HG03095 (cell line): ENCODE results near the gene HTR4.

Source experiments
- ATAC-seq: cut with Tn5 transposase; IDR thresholded peaks from one replicate; pipeline ENCODE4 v1.9.1; 2021; ENCODE audit warnings: moderate library complexity; ENCODE audit not compliant: unreplicated experiment

HTR4 gene

DNA sequence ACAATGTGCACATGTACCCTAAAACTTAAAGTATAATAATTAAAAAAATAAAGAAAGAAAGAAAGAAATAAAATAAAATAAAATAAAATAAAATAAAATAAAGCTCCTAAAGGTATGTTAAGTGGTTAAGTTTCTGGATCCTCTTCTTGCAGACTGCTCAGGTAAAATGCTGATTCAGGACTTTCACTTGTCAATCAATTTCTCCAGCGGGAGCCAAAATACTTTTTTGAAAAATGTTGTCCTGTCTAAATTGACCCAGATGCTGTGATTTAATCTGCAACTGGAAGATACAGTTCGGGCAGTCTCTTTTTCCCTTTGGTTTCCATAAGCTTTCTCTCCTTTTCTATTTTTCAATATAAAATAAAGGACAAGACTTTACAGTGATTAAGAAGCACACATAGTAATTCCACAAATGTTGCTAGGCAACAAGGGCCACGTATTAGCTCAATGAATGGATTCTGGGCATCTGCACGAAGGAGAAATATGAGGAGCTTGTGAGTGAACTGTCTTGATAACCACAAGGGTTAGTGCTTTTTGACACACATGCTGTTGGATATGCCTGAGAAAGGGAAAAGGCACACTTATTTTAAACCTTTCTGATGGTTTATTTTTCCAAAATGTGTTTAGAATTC is 38.6 kb downstream of the HTR4 start:
- ATAC-seq: no peak

DNA sequence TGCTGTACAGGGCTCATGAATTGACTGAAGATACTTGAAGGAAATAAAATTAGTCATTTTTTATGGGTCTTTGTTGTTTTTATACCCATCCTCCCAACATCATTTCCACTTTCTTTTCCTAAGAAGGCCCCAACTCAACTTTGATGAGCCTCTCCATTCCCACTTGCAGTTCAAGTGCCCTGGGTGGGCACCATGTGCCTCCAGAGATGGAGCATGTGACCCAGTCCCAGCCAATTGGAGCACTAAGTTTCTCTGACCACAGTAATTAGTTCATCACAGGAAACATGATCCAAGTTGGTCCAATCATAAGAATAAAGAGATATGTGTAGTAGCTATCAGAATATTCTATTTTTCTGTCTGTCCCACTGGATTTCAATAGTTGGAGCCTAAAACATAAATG is 46.9 kb downstream of the HTR4 start:
- no peak for ATAC-seq

DNA sequence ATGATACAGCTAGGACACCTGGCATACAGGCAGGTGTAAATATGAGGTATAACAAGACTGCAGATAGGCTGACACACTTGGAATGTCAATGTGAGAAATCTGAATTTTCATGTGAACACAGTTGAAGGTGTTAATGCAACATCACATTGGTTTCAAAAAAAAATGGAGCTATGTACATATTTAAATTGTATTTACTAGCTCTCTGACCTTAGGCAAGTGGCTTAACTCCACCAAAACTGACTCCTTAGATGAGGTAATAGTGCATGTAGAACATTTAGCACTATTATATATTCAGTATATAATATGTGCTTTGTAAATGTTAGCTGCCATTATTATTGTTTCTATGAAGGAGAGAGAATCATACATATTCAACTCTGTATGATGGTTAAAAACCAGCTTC is 48.0 kb downstream of the HTR4 start:
- no peak for ATAC-seq

DNA sequence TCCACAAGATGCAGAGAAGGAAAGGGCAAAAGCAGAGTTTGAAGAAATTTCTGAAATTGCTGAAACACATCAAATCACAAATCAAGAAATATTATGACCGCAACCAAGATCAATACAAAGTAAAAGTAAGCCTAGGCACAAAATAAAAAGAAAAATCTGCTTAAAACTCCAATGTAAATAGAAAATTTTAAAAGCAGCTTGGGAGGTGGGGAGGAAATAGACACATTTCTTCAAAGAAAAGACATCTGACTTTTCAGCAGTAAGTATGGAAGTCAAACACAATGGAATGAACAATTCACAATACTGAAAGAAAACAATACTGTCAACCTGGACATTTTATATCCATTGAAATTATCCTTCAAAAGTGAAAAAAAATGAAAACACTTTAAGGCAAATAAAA is 55.1 kb downstream of the HTR4 start:
- ATAC-seq: no peak

DNA sequence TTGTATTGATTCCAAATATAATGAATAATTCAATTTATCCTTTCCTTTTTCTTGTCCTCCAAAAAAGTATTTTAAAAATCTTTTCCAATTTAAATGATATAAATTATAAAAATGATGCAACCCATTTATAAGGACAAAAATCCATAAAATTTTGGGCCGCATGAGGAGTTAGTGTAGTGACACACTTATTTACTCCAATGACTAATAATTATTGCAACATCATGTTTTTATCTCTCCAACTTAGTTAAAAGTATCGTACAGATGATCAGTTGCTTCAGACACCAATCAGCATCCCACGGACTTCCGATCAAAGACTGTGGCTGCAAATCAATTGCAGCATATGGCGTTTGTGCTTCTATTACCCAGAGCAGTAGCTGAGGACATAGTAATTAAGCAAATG is 58.6 kb downstream of the HTR4 start:
- no peak for ATAC-seq

DNA sequence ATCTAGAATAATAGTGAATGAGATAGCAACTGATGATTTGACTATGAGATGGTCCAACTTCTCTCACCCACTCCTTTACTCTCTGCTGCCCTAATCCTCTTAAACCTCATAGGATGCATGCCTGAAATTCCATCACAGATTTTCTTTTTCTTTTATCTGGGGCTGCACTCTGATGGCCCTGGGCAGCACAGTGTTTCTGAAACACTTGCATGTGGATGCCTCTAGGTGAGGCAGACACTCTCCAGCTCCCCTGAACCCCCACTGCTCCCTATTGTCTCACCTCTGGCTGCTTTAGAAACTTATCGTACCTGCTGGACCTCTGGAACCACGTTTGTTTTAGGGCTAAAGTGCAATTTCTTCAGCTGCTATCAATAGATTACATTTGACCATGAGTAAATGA is 67.5 kb downstream of the HTR4 start:
- ATAC-seq: no peak

DNA sequence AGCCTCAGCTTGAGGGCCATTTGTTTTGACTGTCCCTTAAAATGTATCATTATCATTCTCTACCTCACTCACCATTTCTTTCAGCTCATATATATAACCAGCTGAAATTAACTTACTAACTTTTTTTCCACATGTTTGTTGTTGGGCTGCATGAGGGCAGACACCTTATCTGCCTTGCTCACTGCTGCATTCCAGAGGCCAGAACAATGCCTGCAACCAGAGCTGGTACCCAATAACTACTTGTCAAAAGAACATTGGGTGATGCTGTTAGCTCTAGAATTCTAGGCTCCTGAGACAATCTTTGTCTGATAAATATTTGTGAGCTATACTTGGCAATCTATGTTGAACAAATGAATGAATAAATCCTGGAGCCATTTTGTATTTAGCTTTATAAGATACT is 68.3 kb downstream of the HTR4 start:
- no peak for ATAC-seq

DNA sequence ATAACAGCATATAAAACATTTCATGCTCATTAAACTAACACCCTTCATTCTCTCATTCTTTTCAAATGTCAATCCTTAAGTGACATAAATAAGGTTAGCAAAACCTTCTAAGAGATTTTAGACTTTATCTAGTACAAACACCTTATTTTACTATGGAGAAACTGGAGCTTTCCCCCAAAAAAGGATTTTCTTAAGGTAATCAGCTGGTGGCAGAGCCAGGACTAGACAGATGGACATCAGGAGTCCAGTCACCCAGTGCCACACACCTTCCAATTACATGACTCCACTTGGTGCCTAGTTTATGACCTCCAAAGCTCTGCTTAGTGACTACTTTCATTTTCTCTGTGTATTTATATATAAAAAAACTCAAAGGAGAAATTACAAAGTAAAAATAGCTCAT is 70.2 kb downstream of the HTR4 start:
- no peak for ATAC-seq

DNA sequence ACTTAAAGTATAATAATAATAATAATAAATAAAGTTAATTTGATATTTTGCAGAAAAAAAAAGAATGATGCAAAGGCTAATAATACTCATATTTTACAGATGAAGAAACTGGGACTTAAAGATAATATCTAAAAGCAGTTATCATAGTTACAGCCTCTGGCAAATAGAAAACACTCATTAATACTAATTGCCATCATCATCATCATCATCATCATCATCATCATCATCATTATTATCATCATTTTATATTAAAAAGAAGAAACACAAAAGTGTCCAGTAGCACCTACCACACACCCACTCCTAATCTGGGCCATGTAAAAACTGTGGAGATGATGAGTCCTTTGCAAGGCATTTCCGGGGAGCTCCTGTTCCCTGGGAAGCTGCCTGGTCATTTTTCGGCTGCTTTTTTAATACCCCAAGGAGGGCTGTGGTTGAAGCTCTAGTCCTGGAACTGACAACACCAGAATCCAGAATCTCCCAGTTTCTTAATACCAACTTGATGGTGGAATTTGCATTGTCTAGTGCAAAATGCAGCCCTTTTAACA is 70.8 kb downstream of the HTR4 start:
- ATAC-seq: no peak

DNA sequence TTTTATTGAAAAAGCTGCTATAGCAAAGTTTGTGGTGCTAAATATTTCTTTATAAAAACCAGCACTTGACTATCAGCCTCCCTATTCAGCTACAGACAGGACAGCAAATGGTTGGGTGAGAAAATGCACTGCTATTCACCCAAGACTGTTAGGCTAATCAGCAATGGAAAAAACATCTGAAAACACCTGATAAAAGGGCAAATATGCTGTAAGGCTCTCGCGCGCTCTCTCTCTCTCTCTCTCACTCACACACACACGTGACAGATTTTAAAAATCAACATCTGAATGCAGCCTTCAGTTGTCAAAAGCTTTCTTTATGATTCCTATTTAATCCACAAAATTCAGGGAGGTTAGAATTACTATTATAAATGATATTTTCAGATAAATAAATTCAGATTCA is 80.2 kb downstream of the HTR4 start:
- no peak for ATAC-seq

DNA sequence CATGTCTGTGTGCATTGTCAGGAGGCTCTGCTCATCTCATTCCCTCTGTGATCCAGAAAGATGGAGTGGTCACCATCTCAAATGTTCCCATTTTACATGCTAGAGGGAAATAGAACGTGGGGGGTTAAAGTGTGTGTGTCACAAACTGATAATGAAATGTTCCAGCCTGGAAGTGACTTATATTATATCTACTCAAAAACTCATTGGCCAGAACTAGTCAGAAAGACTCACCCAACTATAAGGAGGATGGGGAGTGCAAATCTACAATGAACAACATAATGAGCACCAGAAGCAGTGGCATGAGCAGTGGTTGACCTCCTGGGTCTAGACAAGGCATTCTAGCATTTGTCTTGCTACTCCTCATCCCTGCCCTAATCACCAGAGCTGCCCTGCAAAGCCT is 81.0 kb downstream of the HTR4 start:
- ATAC-seq: no peak

DNA sequence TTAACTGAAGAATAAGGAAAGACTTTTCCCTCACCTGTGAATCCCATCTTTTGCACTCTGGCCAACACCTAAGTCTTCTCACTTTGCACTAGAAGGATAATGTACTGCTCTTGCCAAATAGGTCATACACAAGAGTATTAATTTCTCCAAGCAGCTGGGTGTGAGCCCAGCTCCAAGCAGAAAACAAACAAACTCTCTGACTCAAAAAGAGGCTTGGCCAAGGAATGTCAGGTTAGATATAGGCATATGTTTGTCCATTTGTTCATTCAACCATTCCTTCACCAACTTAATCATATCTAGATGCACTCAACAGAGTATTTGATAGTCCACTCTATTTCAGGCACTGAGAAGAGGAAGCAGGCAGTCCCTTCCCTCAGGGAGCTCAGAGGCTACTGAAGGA is 84.4 kb downstream of the HTR4 start:
- ATAC-seq: no peak

DNA sequence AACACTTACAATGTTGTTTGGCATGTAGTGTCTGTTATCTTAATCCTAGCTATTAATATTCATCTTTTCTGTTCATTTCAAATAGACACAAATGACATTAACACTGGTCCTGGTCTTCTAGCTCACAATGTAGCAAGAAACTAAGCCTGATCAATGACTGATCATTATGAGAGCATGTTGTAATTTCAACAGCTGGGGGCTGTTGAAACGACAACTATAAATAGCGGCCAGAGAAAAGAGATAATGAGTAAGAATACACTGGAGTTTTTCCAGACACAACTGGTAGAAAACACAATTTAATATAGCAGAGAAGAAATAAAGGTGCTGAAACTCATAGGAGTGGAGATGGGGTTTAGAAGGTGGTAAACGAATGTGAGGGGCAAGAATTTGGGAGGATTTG is 89.2 kb downstream of the HTR4 start:
- no peak for ATAC-seq

DNA sequence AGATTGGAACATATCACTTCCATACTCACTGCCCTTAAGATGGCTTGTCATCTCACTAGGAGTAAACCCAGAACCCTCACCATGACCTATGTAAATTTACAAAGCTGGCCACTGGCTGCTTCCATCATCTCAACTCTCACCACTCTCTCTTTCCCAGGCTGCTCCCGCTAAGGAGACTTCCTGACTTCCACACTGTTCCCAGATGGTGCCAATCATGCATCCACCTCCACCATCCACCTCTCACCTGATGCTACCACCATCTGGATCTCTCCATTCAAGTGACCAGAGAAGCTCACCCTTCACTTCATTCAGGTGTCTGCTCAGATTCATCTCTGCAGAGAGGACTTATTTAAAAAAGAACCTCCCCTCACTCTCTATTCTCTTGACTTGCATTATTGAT is 91.3 kb downstream of the HTR4 start:
- ATAC-seq: no peak

DNA sequence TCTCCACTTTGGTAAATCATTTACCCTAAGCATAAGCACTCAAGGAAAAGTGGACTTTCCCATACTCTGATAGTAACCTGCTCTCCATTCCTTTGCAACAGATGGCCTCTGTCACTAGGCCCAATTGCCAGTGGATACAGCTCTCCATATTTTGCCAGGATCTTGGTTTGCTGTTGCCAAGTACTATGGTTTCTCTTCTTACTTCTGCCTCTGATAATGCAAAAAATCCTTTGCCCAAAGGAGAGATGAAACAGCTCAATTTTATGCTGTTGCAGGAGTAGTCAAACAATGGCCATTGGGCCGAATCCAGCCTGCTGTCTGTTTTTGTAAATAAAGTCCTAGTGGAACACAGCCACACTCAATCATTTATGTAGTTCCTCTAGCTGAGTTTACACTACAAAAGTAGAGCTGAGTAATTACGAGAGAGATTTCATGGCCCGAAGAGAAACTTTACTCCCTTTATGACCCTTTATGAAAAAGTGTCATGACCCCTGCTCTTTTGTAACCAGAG is 92.5 kb downstream of the HTR4 start:
- no peak for ATAC-seq

DNA sequence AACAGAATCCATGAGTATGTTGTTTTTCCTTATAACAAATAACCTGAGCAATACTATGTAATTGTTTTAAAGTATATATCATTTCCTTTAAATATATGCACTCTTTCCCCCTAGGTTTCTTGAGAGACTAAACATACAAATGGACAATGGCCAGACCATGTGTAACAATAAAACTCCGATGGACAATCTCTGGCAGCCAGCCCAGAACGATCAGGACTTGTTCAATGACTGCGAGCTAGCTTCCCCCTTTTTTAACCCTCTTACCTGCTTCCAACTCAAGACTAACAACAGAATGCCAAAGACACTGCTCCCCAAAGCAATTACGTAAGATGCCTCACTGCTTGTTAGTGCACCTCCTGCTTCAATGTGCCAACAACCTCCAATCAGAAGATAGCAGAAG is 94.9 kb downstream of the HTR4 start:
- no peak for ATAC-seq

DNA sequence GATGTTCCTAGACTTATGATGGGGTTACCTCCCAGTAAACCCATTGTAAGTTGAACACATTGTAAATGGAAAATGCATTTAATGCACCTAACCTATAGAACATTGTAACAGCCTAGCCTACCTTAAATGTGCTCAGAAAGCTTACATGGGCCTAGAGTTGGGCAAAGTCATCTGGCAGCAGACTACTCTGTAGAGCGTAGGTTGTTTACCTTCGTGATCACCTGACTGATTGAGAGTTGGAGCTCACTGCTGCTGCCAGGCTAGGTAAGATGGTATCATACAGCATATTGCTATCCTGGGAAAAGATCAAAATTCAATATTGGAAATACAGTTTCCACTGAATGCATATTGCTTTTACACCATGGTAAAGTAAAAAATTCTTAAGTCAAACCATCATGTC is 95.4 kb downstream of the HTR4 start:
- no peak for ATAC-seq

DNA sequence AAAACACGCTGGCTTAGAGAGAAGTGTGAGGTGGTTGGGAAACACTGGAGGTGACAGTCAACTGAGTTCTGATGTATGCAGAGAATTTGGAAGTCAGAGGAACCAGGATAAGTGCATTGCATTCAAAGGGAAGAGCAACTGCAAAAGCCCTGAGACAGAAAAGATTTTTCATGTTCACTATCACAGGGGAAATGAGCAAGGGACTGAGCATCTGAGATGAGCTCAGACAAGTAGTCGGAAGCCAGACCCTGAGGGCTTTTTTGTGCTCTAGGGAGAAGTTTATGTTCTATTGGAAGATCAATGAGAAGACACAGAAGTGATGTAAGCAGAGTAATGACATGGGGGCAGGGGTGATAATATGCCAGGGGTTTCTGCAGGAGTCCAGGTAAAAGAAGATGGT is 97.5 kb downstream of the HTR4 start:
- no peak for ATAC-seq

DNA sequence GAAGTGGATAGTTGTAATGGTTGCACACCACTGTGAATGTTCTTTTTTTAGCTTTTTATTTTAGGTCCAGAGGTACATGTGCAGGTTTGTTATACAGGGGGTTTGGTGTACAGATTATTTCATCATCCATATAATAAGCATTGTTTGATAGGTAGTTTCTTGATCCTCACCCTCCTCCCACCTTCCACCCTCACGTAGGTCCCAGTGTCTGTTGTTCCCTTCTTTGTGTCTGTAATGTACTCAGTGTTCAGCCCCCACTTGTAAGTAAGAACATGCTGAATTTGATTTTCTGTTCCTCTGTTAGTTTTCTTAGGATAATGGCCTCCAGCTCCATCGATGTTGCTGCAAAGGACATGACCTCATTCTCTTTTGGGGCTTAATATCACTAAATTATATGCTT is 99.7 kb downstream of the HTR4 start:
- ATAC-seq: no peak

DNA sequence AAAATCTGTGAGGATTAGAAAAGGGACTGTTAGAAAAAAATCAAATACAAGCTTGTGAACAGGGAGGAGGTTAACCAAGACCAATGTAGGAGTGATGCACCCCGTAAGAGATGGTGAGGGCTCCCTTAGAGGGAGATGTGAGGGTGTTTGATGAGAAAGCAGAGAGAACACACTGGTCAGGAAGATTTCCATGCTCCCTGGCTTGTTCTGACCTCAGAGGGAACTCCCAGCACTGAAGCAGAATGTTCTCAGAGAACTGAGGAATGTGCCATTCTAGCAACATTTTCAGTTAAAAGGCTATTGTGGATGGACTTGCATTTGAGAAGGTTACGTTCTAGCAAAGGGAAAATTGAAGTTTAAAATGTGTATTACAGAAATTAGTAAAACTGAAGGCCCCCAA is 110.6 kb downstream of the HTR4 start:
- no peak for ATAC-seq

DNA sequence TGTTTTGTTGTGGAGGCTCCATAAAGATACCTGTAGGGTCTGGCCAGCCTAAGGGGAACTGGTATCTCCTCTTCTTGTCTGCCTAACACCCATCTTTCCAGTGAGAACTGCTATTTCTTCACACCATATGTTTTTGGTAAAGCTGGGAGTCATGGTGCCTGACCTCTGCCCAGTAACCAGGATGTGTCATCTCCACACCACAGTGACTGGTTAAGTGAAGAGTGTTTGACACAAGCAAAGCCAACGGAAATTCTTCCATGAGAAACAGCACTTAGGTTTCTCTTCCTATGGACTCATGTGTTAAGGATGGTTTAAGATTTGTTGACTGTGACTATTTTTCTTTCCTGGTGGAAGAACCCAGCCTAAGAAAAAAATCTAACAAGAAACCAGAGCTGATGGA is 111.5 kb downstream of the HTR4 start:
- ATAC-seq: no peak

DNA sequence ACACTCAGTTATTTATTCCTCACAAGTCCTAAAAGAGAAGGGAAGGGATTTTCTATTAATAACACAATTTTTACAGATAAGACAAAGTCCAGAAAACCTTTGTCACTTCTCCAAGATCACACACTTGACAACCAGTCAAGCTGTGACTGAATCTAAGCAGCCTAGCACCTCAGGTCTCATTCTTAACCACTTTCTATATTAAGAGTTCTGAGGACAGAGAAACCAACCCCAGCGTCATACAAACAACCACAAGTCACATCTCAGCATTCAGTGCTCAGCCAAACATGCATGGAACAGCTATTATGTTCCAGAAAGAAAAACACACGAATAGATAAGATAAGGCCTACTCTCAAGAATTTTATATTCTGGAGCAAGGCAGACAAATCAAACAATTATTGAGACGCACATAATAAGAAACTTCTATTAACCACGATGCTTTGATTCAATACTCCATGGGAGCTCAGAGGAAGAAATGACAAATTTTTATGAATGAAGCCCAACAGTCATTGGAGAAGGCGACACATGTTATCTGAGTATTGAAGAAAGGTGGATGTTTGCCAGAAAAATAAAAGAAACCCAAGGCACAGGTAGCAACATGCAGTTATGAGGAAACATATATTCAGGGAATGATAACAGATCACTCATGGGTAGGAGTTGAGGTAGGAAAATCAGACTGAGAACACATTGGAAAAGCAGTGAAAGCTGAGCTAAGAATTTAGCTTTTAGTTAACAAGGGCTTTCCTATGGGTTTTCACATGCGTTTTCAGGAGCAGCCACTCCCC is 113.1 kb downstream of the HTR4 start:
- no peak for ATAC-seq
